Activated B cell treated with CpG ODN at 0.5 μM for 24 hours (primary cell): ENCODE results near the gene MYO5C. TPM values are rescaled to one million over a fixed set of nuclear protein-coding genes. Genes with fewer than 3 reads are reported as not detected.

Source experiments
- ATAC-seq: fragments of 200-7000 bp; cut with Tn5 transposase; one replicate; pipeline ENCODE4 v1.10.0; 2021; ENCODE audit warnings: low read depth, mild to moderate bottlenecking, moderate library complexity
- CTCF ChIA-PET: fragments of 350-600 bp; sonication (Branson Sonifier 250); formaldehyde crosslinking; loops from one replicate; lab custom pipeline; 2021; ENCODE audit warnings: antibody characterized with exemption; lab: Charles Lee
- POLR2A ChIA-PET: fragments of 350-600 bp; sonication (Branson Sonifier 250); formaldehyde crosslinking; loops from one replicate; lab custom pipeline; 2021; ENCODE audit warnings: antibody characterized with exemption; lab: Charles Lee
- DNase-seq: peaks from one replicate; pipeline ENCODE4 v3.0.0; 2022
- H3K27ac Mint-ChIP-seq: one replicate; pipeline ENCODE4 v1.8.0; 2020; ENCODE audit warnings: mixed read lengths
- H3K27me3 Mint-ChIP-seq: one replicate; pipeline ENCODE4 v1.8.0; 2021; ENCODE audit warnings: mixed read lengths
- H3K36me3 Mint-ChIP-seq: one replicate; pipeline ENCODE4 v1.8.0; 2021; ENCODE audit warnings: low read depth, mixed read lengths
- H3K4me1 Mint-ChIP-seq: one replicate; pipeline ENCODE4 v1.8.0; 2021; ENCODE audit warnings: mixed read lengths
- H3K4me3 Mint-ChIP-seq: one replicate; pipeline ENCODE4 v1.8.0; 2020; ENCODE audit warnings: mild to moderate bottlenecking, mixed read lengths
- H3K9me3 Mint-ChIP-seq: one replicate; pipeline ENCODE4 v1.8.0; 2020; ENCODE audit warnings: mixed read lengths
- CTCF ChIP-seq: fragments of 200-600 bp; IDR thresholded peaks from one replicate; pipeline ENCODE4 v1.8.0; 2022; ENCODE audit warnings: antibody characterized with exemption, mild to moderate bottlenecking
- intact Hi-C: fragments of 100-400 bp; cut with micrococcal nuclease; formaldehyde crosslinking; loops from one replicate; pipeline ENCODE4 v1.15.1; 2024
- total RNA-seq: library from RNA; stranded (reverse); gene quantifications from 2 replicates; pipeline ENCODE4 v1.2.3, GENCODE V29; 2022

MYO5C gene
- total RNA-seq, 1 donor from 2014 or later: 3.3 TPM

GRCh38 chr15:52193791-52194190 is 101.8 kb downstream of the MYO5C start:
- ATAC-seq (no peak), DNase-seq (no peak)
- CTCF ChIA-PET: interaction anchor here (0.5 to 2.9 kb wide), 4 partner anchors 10 to 236 kb away, joined by 3 to 8 read pairs (median 4); no protein-coding TSS in a partner anchor
- Mint-ChIP-seq H3K27me3 (no peaks in the 10 kb centered on the region), H3K4me3 (no peak overlapping the region), H3K27ac (no peak overlapping the region), H3K9me3 (no peaks in the 10 kb centered on the region), H3K36me3 (no peaks in the 10 kb centered on the region), H3K4me1 (no peaks in the 10 kb centered on the region)
- POLR2A ChIA-PET: interaction anchor here (1.3 kb wide), 1 partner anchor 14 kb away, joined by 6 read pairs; no protein-coding TSS in a partner anchor
- no peak for TF ChIP-seq CTCF
- intact Hi-C loops: no loop called here

GRCh38 chr15:52193321-52193720 is 102.3 kb downstream of the MYO5C start:
- ChIA-PET POLR2A (interaction anchor here (1.3 kb wide), 1 partner anchor 13 kb away, joined by 6 read pairs; no protein-coding TSS in a partner anchor), CTCF (interaction anchor here (0.6 to 2.9 kb wide), 3 partner anchors 10 to 21 kb away, joined by 3 to 8 read pairs (median 4); no protein-coding TSS in a partner anchor)
- Mint-ChIP-seq H3K4me3 (no peak overlapping the region), H3K36me3 (no peaks in the 10 kb centered on the region), H3K27ac (no peak overlapping the region), H3K9me3 (no peaks in the 10 kb centered on the region), H3K27me3 (no peaks in the 10 kb centered on the region), H3K4me1 (no peaks in the 10 kb centered on the region)
- TF ChIP-seq CTCF: no peak
- intact Hi-C loops: no loop called here
- ATAC-seq (no peak), DNase-seq (no peak)

- no peak within 1 kb of the TSS for H3K4me3 Mint-ChIP-seq
- no peak for ATAC-seq
- peaks cover 2% of the 10 kb centered on the region for H3K36me3 Mint-ChIP-seq
- CTCF ChIA-PET: interaction anchor here (1.0 kb wide), 2 partner anchors 17 to 26 kb away, joined by 3 to 4 read pairs; no protein-coding TSS in a partner anchor
- no peaks in the 10 kb centered on the region for H3K27me3 Mint-ChIP-seq
- POLR2A ChIA-PET: no interaction called here
- H3K27ac Mint-ChIP-seq: no peak within 1 kb of the TSS
- no peak for TF ChIP-seq CTCF
- no peaks in the 10 kb centered on the region for H3K9me3 Mint-ChIP-seq
- H3K4me1 Mint-ChIP-seq: no peaks in the 10 kb centered on the region
- no peak for DNase-seq
- intact Hi-C loops: no loop called here
Measured at GRCh38 chr15:52191207-52191606, 104.4 kb downstream of the MYO5C start, which contains the start of gene GNB5. Gene GNB5, minus strand, starts transcription at chr15:52191392. Its CDS starts 6,716 bp downstream, at chr15:52184676.

GRCh38 chr15:52186651-52187486 is 108.7 kb downstream of the MYO5C start:
- ATAC-seq (no peak), DNase-seq (no peak)
- H3K4me1 Mint-ChIP-seq: peaks cover 16% of the 10 kb centered on the region
- CTCF ChIA-PET: no interaction called here
- intact Hi-C loops: no loop called here
- H3K27me3 Mint-ChIP-seq: no peaks in the 10 kb centered on the region
- H3K27ac Mint-ChIP-seq: no peak overlapping the region
- H3K4me3 Mint-ChIP-seq: no peak overlapping the region
- H3K36me3 Mint-ChIP-seq: peaks cover 2% of the 10 kb centered on the region
- no peak for TF ChIP-seq CTCF
- no peaks in the 10 kb centered on the region for H3K9me3 Mint-ChIP-seq
- POLR2A ChIA-PET: interaction anchor here (0.7 kb wide), 1 partner anchor 40 kb away, joined by 3 read pairs; no protein-coding TSS in a partner anchor

GRCh38 chr15:52185151-52185561 is 110.4 kb downstream of the MYO5C start:
- H3K27ac Mint-ChIP-seq: no peak overlapping the region
- ATAC-seq (no peak), DNase-seq (no peak)
- H3K36me3 Mint-ChIP-seq: peaks cover 2% of the 10 kb centered on the region
- ChIA-PET POLR2A (no interaction called here), CTCF (interaction anchor here (1.2 to 2.1 kb wide), 2 partner anchors 27 to 42 kb away, joined by 6 to 16 read pairs; no protein-coding TSS in a partner anchor)
- intact Hi-C loops: no loop called here
- no peak overlapping the region for H3K4me3 Mint-ChIP-seq
- no peaks in the 10 kb centered on the region for H3K27me3 Mint-ChIP-seq
- H3K4me1 Mint-ChIP-seq: peaks cover 30% of the 10 kb centered on the region
- no peaks in the 10 kb centered on the region for H3K9me3 Mint-ChIP-seq
- no peak for TF ChIP-seq CTCF
